GM12878 (cell line): ENCODE data around the gene RAD51B. TPM values are rescaled to one million over a fixed set of nuclear protein-coding genes. Genes with fewer than 3 reads are reported as not detected.

Experiments
- ASH2L ChIP-seq: fragments of 300-600, 200-600 bp; sonication (generic); IDR thresholded peaks from 2 replicates; pipeline ENCODE4 v1.6.1; 2017; ENCODE audit warnings: low read depth, mild to moderate bottlenecking, borderline replicate concordance
- CHD4 ChIP-seq: fragments of 200-600 bp; sonication (generic); IDR thresholded peaks from 2 replicates; pipeline ENCODE4 v1.6.1; 2016; ENCODE audit warnings: mild to moderate bottlenecking
- CUX1 ChIP-seq: IDR thresholded peaks from 2 replicates; pipeline ENCODE4 v1.6.1; 2012; ENCODE audit warnings: improper control_type of control experiment, low read depth, low read length; ENCODE audit not compliant: insufficient replicate concordance
- EED ChIP-seq: sonication (generic); IDR thresholded peaks from 2 replicates; pipeline ENCODE4 v1.6.1; 2016; ENCODE audit warnings: antibody characterized with exemption, low read depth
- ELK1 ChIP-seq: IDR thresholded peaks from 2 replicates; pipeline ENCODE4 v1.6.1; 2012; ENCODE audit warnings: low read depth, low read length, improper control_type of control experiment
- EZH2 ChIP-seq: IDR thresholded peaks from 2 replicates; pipeline ENCODE4 v1.6.1; 2012; ENCODE audit warnings: low read depth, mild to moderate bottlenecking, control low read depth, inconsistent platforms, low read length, borderline replicate concordance; ENCODE audit not compliant: control insufficient read depth
- HDGF ChIP-seq: fragments of 450-650 bp; IDR thresholded peaks from 2 replicates; pipeline ENCODE4 v1.6.1; 2016; ENCODE audit warnings: antibody characterized with exemption
- IKZF2 ChIP-seq, 2 experiments: fragments of 450-650 bp; IDR thresholded peaks; 2 replicates each; pipeline ENCODE4 v1.6.1; 2017; ENCODE audit warnings: mild to moderate bottlenecking in 2 of 2, moderate library complexity in 2 of 2
- NFYB ChIP-seq: IDR thresholded peaks from 2 replicates; pipeline ENCODE4 v1.6.1; 2011; ENCODE audit warnings: low read depth, mild to moderate bottlenecking, low read length, improper control_type of control experiment, moderate library complexity; ENCODE audit not compliant: insufficient read depth
- NKRF ChIP-seq: fragments of 450-650 bp; conservative IDR thresholded peaks from 2 replicates; pipeline ENCODE4 v1.6.1; 2017; ENCODE audit warnings: mild to moderate bottlenecking, moderate library complexity
- POLR2AphosphoS5 ChIP-seq: IDR thresholded peaks from 2 replicates; pipeline ENCODE4 v1.6.1; 2011; ENCODE audit warnings: mild to moderate bottlenecking, low read length, inconsistent platforms
- RFX5 ChIP-seq: IDR thresholded peaks from 2 replicates; pipeline ENCODE4 v1.6.1; 2011; ENCODE audit warnings: low read depth, low read length, improper control_type of control experiment
- STAT1 ChIP-seq: fragments of 450-650 bp; conservative IDR thresholded peaks from 2 replicates; pipeline ENCODE4 v1.6.1; 2014; ENCODE audit warnings: antibody characterized with exemption, mild to moderate bottlenecking
- SUZ12 ChIP-seq: fragments of 200-600 bp; sonication (generic); IDR thresholded peaks from one replicate; pipeline ENCODE4 v1.6.1; 2018; ENCODE audit warnings: antibody characterized with exemption, mild to moderate bottlenecking; ENCODE audit not compliant: unreplicated experiment
- TARDBP ChIP-seq: IDR thresholded peaks from 2 replicates; pipeline ENCODE4 v1.6.1; 2016; ENCODE audit warnings: borderline replicate concordance
- YBX1 ChIP-seq: fragments of 450-650 bp; IDR thresholded peaks from 2 replicates; pipeline ENCODE4 v1.6.1; 2016; ENCODE audit warnings: antibody characterized with exemption
- ZNF384 ChIP-seq: IDR thresholded peaks from 2 replicates; pipeline ENCODE4 v1.6.1; 2012; ENCODE audit warnings: low read depth, mild to moderate bottlenecking, low read length, improper control_type of control experiment, borderline replicate concordance
- ZNF687 ChIP-seq: fragments of 450-650 bp; IDR thresholded peaks from 2 replicates; pipeline ENCODE4 v1.6.1; 2017; ENCODE audit warnings: mild to moderate bottlenecking, moderate library complexity
- polyA plus RNA-seq, 11 experiments: library from polyadenylated mRNA; depleted of rRNA in 4 of 11; unstranded in 6 of 11; stranded (reverse) in 5 of 11; fragments of >200 nt; fragmentation: Nextera tagmentation in 4 of 11; fragmentation: Illumina TruSeq in 1 of 11; extraction: Ambion mirVana in 4 of 11; extraction: Trizol in 1 of 11; gene quantifications; 1 replicate in 1 of 11; 2 replicates in 10 of 11; pipeline versions ENCODE4 v1.2.1 to v1.2.3, GENCODE V29; 2011 to 2016; ENCODE audit warnings: inconsistent platforms in 2 of 11, missing spikeins in 2 of 11, low read depth in 1 of 11
- total RNA-seq, 4 experiments: library from RNA; depleted of rRNA in 3 of 4; stranded (reverse); fragments of >200 nt in 3 of 4; fragmentation: Illumina TruSeq in 1 of 4; extraction: Trizol in 1 of 4; gene quantifications; 2 replicates each; pipeline versions ENCODE4 v1.2.1 to v1.2.3, GENCODE V29; 2013 to 2021

Gene RAD51B
- total and polyA plus RNA-seq, 10 of the 15 experiments (the other 5 are each of a cell fraction or from before 2014, with no cell fraction given), result 9.8 to 26.8 (median 21.3) TPM

DNA sequence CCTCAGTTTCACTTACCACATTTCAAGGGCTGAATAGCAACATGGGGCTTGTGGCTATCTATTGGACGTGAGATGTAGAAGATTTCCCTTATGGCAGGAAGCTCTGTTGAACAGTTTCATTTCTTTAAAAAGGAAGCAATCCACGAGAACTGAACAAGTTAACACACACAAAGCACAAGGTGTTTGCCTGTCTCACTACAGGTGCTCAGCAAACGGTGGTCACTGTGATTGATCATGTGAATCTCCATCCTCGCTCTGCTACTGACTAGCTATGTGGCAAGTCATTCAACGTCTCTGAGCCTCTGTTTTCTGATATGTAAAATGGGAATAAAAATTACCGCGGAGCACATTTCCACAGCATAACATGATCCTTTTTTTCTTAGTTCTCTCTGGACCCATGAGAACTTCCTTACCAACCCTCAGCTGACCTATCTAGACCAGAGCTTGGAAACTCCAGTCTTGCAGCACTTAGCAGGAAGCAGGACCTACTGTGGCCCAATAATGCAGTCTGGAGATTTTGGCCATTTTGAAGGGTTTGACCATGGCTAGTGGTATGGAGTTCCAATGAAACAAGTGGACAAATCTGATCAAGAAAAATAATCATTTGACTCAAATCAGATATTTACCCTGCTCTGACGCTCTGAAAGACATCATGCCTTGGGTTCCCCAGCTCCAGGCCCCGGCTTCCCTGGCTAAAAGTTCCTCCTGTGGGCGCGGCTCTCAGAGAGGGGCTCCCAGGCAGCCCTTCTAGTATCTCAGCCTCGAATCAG is 694.4 kb downstream of the RAD51B start (continued):
- TF ChIP-seq NFYB (no peak), NKRF (no peak), CUX1 (no peak), STAT1 (no peak), IKZF2 (IDR thresholded peaks at IDR 0.05) (peak; percentile 58 to 71; a peak in 3 of 4 replicates), HDGF (no peak), CHD4 (0 out of 2 replicates have a peak, but pooled peaks have one; percentile 65), ELK1 (no peak), YBX1 (no peak), ZNF384 (no peak), SUZ12 (no peak), EED (no peak), EZH2 (no peak), TARDBP (no peak), ZNF687 (peak; percentile 83), POLR2AphosphoS5 (no peak), RFX5 (no peak), ASH2L (no peak)
